ENCODE data around the gene SH3TC1. TPM values are rescaled to one million over a fixed set of nuclear protein-coding genes. Genes with fewer than 3 reads are reported as not detected.

SH3TC1 gene
- total and polyA plus RNA-seq, 4 donors, result 6.5 to 34.6 (median 25.8) TPM

GRCh38 chr4:8238036-8238511 lies 39.0 kb downstream of the SH3TC1 start:
- no peak for TF ChIP-seq RAD21 (IDR thresholded peaks at IDR 0.05)
- no peak for TF ChIP-seq JUND (IDR thresholded peaks at IDR 0.05)
- no peak for TF ChIP-seq SP1 (IDR thresholded peaks at IDR 0.05)
- TF ChIP-seq MAX (IDR thresholded peaks at IDR 0.05), result no peak
- no peak for TF ChIP-seq TAF1 (conservative IDR thresholded peaks at IDR 0.05)
- TF ChIP-seq ZBTB33 (IDR thresholded peaks at IDR 0.05), result no peak
- no peak for TF ChIP-seq FOXA1 (IDR thresholded peaks at IDR 0.05)
- no peak for TF ChIP-seq FOXA2 (IDR thresholded peaks at IDR 0.05)
- TF ChIP-seq YY1 (IDR thresholded peaks at IDR 0.05), result no peak
- no peak for TF ChIP-seq REST (IDR thresholded peaks at IDR 0.05)
- TF ChIP-seq ATF3 (IDR thresholded peaks at IDR 0.05), result no peak
- no peak for TF ChIP-seq RXRA (IDR thresholded peaks at IDR 0.05)
- TF ChIP-seq CTCF (IDR thresholded peaks at IDR 0.05; ENCODE audit: low read depth, low read length, missing input control), result no peak
- no peak for TF ChIP-seq HNF4A (conservative IDR thresholded peaks at IDR 0.05)
- TF ChIP-seq GABPA (IDR thresholded peaks at IDR 0.05 in 1 of 2, conservative IDR thresholded peaks at IDR 0.05 in 1 of 2), result no peak
- TF ChIP-seq HNF4G (IDR thresholded peaks at IDR 0.05), result no peak
- no peak for TF ChIP-seq NR2F2 (IDR thresholded peaks at IDR 0.05)
- TF ChIP-seq EGR1 (IDR thresholded peaks at IDR 0.05; ENCODE audit: low read depth in 2 of 2), result no peak
- Histone ChIP-seq H3K36me3 (ENCODE audit: control insufficient read depth in 4 of 4, insufficient read depth in 3 of 4, low read depth in 1 of 4, low read length in 3 of 4) (peaks cover 20 to 54% (median 29%) of the 10 kb centered on the region in 4 donors), H3K9ac (ENCODE audit: low read depth in 1 of 2, low read length in 2 of 2) (no peak overlapping the region), H3K27ac (ENCODE audit: low read depth in 1 of 2, low read length in 2 of 2) (no peak overlapping the region), H3K4me3 (ENCODE audit: low read depth in 1 of 3, low read length in 3 of 3) (no peak overlapping the region), H3K27me3 (ENCODE audit: control insufficient read depth in 4 of 4, insufficient read depth in 4 of 4, low read length in 3 of 4) (no peaks in the 10 kb centered on the region), H3K9me3 (ENCODE audit: control insufficient read depth in 4 of 4, low read length in 3 of 4) (no peaks in the 10 kb centered on the region), H3K4me1 (ENCODE audit: control insufficient read depth in 4 of 4, insufficient read depth in 4 of 4, low read length in 3 of 4) (peaks cover 0 to 10% (median 2%) of the 10 kb centered on the region in 4 donors)
- 76% methylated on average over 14 of the region's 14 CpGs for WGBS
- no peak for DNase-seq (ENCODE audit: low spot score)
